ENCODE measurements around the gene MRPS12.

The MRPS12 gene

DNA sequence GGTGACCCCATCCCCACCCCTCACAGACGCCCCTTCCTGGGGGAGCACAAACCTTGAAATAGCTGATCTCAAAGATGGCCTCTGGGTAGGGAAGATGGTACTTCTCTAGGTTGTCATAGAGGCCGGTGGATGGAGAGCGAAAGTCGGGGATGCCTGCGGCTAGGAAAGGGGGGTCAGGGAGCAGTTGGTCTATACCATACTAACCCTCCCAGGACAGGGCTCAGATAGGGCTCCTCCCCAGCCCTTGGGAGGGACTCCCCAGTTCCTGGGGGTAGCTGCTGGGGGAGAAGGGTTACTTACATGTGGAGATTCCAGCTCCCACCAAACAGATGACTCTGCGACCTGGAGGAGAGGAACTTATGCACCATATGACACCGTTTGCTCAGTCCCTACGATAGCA, 40.9 kb upstream of the MRPS12 start:
- no peaks in the 10 kb centered on the region for H3K9me2 ChIP-seq (replicated peaks; ENCODE audit: insufficient read depth, low read length)
- H3K9ac ChIP-seq (ENCODE audit: low read length) = no peak overlapping the region
- no peaks in the 10 kb centered on the region for H3F3A ChIP-seq (ENCODE audit: insufficient read depth)
- H4K20me1 ChIP-seq (ENCODE audit: low read depth, low read length) = no peaks in the 10 kb centered on the region
- no peak for TF ChIP-seq CTCF (IDR thresholded peaks at IDR 0.05; ENCODE audit: insufficient read depth, low read length, poor library complexity, severe bottlenecking)
- no peak for TF ChIP-seq EZH2phosphoT487 (conservative IDR thresholded peaks at IDR 0.05; ENCODE audit: low read length)
- H3K27ac ChIP-seq (ENCODE audit: low read depth, low read length) = no peak overlapping the region
- H3K4me2 ChIP-seq (ENCODE audit: low read depth, low read length, poor library complexity, severe bottlenecking) = no peak overlapping the region
- H3K4me3 ChIP-seq (ENCODE audit: insufficient read depth, low read length, poor library complexity, severe bottlenecking) = no peak overlapping the region
- H3K27me3 ChIP-seq (ENCODE audit: low read length) = no peaks in the 10 kb centered on the region
- no peaks in the 10 kb centered on the region for H3K79me2 ChIP-seq (ENCODE audit: insufficient read depth, low read length)
- no peaks in the 10 kb centered on the region for H3K36me3 ChIP-seq (ENCODE audit: low read length)
- no peaks in the 10 kb centered on the region for H3K9me3 ChIP-seq (ENCODE audit: insufficient read depth, low read length)
- H2AFZ ChIP-seq (ENCODE audit: low read depth, low read length, severe bottlenecking) = no peak overlapping the region

DNA sequence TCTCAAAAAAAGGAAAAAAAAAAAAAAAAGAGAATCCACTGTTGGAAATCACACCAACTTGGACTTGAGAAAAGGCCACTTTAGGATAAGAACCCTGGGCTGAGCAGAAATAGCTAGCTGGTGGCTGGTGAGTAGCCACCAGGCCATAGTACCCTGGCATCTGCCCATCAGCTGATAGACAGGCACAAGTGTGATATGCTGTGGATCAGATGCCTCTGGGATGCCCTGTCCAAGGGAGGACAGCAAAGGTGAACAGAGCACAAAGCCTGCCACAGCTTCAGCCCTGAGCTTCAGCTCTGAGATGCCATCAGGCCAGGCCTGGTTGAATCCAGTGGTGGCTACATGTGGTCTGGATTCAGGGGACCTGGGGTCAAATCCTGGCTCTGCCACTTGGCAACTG, 40.1 kb upstream of the MRPS12 start:
- no peaks in the 10 kb centered on the region for H4K20me1 ChIP-seq (ENCODE audit: low read depth, low read length)
- no peaks in the 10 kb centered on the region for H3F3A ChIP-seq (ENCODE audit: insufficient read depth)
- H3K9me2 ChIP-seq (replicated peaks; ENCODE audit: insufficient read depth, low read length) = no peaks in the 10 kb centered on the region
- no peaks in the 10 kb centered on the region for H3K9me3 ChIP-seq (ENCODE audit: insufficient read depth, low read length)
- no peak overlapping the region for H3K4me3 ChIP-seq (ENCODE audit: insufficient read depth, low read length, poor library complexity, severe bottlenecking)
- H3K9ac ChIP-seq (ENCODE audit: low read length) = no peak overlapping the region
- no peaks in the 10 kb centered on the region for H3K79me2 ChIP-seq (ENCODE audit: insufficient read depth, low read length)
- no peak for TF ChIP-seq CTCF (IDR thresholded peaks at IDR 0.05; ENCODE audit: insufficient read depth, low read length, poor library complexity, severe bottlenecking)
- no peak for TF ChIP-seq EZH2phosphoT487 (conservative IDR thresholded peaks at IDR 0.05; ENCODE audit: low read length)
- no peak overlapping the region for H3K27ac ChIP-seq (ENCODE audit: low read depth, low read length)
- H2AFZ ChIP-seq (ENCODE audit: low read depth, low read length, severe bottlenecking) = no peak overlapping the region
- no peaks in the 10 kb centered on the region for H3K27me3 ChIP-seq (ENCODE audit: low read length)
- no peak overlapping the region for H3K4me2 ChIP-seq (ENCODE audit: low read depth, low read length, poor library complexity, severe bottlenecking)
- H3K36me3 ChIP-seq (ENCODE audit: low read length) = no peaks in the 10 kb centered on the region

DNA sequence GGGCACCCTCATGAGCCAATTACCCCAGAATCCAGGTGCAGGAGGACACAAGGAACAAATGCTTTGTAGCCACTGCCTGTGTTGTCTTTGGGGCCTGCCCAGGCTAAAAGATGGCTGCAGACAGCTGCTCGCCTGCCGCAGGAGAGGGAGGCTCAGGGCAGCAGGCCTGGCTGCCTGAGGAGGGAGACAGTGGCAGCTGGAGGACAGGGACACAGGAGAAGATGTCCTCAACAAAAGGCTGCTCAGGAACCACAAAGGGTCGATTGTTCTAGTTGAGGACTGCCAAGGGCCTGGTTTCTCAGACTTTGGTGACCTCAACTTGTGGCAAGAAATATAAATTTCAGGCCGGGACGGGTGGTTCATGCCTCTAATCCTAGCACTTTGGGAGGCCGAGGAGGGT, 39.0 kb upstream of the MRPS12 start:
- no peak overlapping the region for H3K4me2 ChIP-seq (ENCODE audit: low read depth, low read length, poor library complexity, severe bottlenecking)
- H3K36me3 ChIP-seq (ENCODE audit: low read length) = no peaks in the 10 kb centered on the region
- no peak overlapping the region for H2AFZ ChIP-seq (ENCODE audit: low read depth, low read length, severe bottlenecking)
- H3K9me3 ChIP-seq (ENCODE audit: insufficient read depth, low read length) = no peaks in the 10 kb centered on the region
- H3K4me3 ChIP-seq (ENCODE audit: insufficient read depth, low read length, poor library complexity, severe bottlenecking) = no peak overlapping the region
- H3K9me2 ChIP-seq (replicated peaks; ENCODE audit: insufficient read depth, low read length) = no peaks in the 10 kb centered on the region
- H3K9ac ChIP-seq (ENCODE audit: low read length) = no peak overlapping the region
- no peak for TF ChIP-seq EZH2phosphoT487 (conservative IDR thresholded peaks at IDR 0.05; ENCODE audit: low read length)
- no peak for TF ChIP-seq CTCF (IDR thresholded peaks at IDR 0.05; ENCODE audit: insufficient read depth, low read length, poor library complexity, severe bottlenecking)
- H4K20me1 ChIP-seq (ENCODE audit: low read depth, low read length) = no peaks in the 10 kb centered on the region
- no peaks in the 10 kb centered on the region for H3K27me3 ChIP-seq (ENCODE audit: low read length)
- no peaks in the 10 kb centered on the region for H3F3A ChIP-seq (ENCODE audit: insufficient read depth)
- H3K79me2 ChIP-seq (ENCODE audit: insufficient read depth, low read length) = no peaks in the 10 kb centered on the region
- H3K27ac ChIP-seq (ENCODE audit: low read depth, low read length) = no peak overlapping the region

GRCh38 chr19:38892841-38893240, 37.9 kb upstream of the MRPS12 start:
- H3K4me2 ChIP-seq (ENCODE audit: low read depth, low read length, poor library complexity, severe bottlenecking) = no peak overlapping the region
- H3K9ac ChIP-seq (ENCODE audit: low read length) = no peak overlapping the region
- H3K9me3 ChIP-seq (ENCODE audit: insufficient read depth, low read length) = no peaks in the 10 kb centered on the region
- H3F3A ChIP-seq (ENCODE audit: insufficient read depth) = no peaks in the 10 kb centered on the region
- TF ChIP-seq CTCF (IDR thresholded peaks at IDR 0.05; ENCODE audit: insufficient read depth, low read length, poor library complexity, severe bottlenecking) (no peak), EZH2phosphoT487 (conservative IDR thresholded peaks at IDR 0.05; ENCODE audit: low read length) (no peak)
- H3K27ac ChIP-seq (ENCODE audit: low read depth, low read length) = no peak overlapping the region
- H3K9me2 ChIP-seq (replicated peaks; ENCODE audit: insufficient read depth, low read length) = no peaks in the 10 kb centered on the region
- no peaks in the 10 kb centered on the region for H3K27me3 ChIP-seq (ENCODE audit: low read length)
- no peak overlapping the region for H2AFZ ChIP-seq (ENCODE audit: low read depth, low read length, severe bottlenecking)
- no peak overlapping the region for H3K4me3 ChIP-seq (ENCODE audit: insufficient read depth, low read length, poor library complexity, severe bottlenecking)
- H3K79me2 ChIP-seq (ENCODE audit: insufficient read depth, low read length) = no peaks in the 10 kb centered on the region
- no peaks in the 10 kb centered on the region for H4K20me1 ChIP-seq (ENCODE audit: low read depth, low read length)
- H3K36me3 ChIP-seq (ENCODE audit: low read length) = no peaks in the 10 kb centered on the region
